ENCODE measurements around the gene SEMA4C.
A peak's percentile ranks its signal among the peaks of the same experiment; 100 is the strongest.

The SEMA4C gene

GRCh38 chr2:96841701-96842495 is 28.0 kb downstream of the SEMA4C start:
- no peak for ATAC-seq

DNA sequence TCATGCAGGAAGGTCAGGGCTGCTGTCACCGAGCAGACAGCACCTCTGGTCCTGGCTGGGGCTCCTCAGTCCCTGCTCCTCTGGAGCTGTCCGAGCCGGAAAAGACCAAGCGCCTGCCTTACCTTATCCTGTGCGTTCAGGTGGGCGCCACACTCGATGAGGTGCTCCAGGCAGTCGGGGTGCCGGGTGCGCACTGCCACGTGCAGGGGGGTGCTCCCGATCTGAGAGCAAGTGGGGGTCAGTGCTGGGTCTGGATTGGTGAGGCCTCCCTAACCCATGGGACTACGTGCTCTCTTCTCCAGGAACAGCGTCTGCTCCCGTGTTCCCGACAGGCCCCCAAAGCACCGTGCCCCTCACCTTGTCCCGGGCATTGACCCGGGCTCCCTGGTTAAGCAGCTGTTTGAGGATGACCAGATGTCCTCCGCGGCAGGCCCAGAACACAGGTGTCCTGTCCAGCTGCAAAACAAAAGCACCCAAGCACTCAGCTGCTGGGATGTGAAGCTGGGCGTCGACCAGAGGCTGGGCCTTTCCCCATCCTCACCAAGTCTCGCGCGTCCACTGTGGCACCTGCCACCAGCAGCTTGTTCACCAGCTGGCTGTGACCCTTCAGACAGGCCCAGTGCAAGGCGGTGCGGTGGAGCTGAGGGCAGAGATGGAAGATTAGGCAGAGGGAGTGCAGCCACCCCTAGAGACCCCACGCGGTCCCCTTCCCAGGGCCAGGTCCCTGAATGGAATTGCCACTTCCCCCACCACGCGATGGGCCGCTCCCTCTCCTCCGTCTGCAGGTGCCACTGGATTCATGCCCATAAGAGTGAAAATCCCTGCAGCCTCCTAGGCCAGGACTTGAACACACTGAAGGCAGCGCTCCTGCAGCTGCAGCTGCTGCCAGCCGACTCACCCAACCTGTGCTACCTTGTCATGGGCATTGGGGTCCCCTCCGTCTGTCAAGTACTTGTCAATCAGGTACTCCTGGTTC is 29.7 kb downstream of the SEMA4C start:
- no peak for ATAC-seq

DNA sequence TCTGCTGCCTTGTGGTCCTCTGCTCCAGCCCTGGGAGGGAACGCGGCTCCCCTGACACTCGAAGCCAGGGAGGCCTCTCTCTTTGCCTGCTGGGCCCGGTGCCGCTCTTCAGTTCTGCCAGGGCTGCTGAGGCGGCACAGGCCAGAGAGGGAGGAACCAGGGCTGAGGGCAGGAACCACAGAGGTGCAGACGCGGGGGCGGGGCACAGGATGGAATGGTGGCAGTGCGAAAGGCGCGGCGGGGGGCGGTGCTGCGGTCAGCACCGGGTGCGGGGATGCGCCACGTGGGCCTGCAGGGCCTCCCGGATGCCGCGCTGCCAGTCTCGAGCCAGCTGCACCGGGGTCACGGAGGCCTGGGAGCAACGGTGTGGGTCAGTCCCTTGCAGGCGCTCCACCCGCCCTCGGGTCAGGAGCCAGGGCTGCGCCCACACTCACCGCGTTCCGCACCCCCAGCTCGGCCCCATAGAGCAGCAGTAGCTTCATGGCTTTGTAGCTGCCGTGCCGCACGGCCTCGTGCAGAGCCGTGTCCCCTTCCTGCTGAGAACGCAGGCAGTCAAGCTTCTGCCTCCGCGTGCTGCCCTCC is 30.5 kb downstream of the SEMA4C start:
- peak; percentile 90 to 95 for ATAC-seq

- no peak for ATAC-seq
Observed at GRCh38 chr2:96838345-96839292, 31.3 kb downstream of the SEMA4C start.

DNA sequence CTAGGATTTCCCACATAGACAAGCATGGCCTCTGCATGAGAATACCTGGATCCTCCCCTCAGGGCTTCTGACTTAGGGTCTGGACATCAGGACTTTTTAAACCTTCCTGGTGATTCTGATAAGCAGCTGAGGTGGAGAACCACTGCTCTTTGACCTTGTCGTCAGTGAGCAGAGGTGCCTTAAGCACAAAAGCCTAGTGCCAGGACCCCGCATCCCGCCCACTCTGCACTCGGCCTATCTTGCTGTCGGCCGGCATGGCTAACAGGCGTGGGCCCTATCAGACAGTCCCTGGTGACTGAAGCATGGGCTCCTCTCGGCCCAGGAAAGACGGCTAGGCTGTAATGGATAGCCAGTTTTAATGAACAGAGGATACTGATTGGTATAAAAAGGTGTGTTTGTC is 32.3 kb downstream of the SEMA4C start:
- ATAC-seq = no peak

- no peak for ATAC-seq
Observed at GRCh38 chr2:96835830-96836229, 34.0 kb downstream of the SEMA4C start.

- no peak for ATAC-seq
Observed at GRCh38 chr2:96832754-96833507, 36.9 kb downstream of the SEMA4C start.

GRCh38 chr2:96832408-96832753 is 37.5 kb downstream of the SEMA4C start:
- no peak for ATAC-seq

DNA sequence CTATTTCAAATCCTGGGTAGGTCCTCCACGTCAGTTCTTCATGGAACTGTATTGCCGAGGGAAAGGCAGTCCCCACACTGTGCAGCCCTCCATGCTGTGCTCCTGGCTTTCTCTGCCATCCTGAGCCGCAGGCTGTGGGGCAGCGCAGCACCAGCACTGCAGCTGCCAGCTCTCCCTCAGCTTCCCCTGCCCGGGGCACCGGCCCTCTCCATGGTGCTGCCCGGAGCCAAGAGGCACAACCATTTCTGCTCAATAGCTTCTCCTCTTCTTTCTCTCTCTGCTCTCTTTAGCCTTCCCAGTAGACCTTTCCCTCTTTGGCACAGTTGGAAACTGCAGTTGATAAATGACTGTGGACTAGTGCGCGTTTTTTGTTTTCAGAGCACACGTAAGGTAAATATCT is 38.2 kb downstream of the SEMA4C start:
- no peak for ATAC-seq

DNA sequence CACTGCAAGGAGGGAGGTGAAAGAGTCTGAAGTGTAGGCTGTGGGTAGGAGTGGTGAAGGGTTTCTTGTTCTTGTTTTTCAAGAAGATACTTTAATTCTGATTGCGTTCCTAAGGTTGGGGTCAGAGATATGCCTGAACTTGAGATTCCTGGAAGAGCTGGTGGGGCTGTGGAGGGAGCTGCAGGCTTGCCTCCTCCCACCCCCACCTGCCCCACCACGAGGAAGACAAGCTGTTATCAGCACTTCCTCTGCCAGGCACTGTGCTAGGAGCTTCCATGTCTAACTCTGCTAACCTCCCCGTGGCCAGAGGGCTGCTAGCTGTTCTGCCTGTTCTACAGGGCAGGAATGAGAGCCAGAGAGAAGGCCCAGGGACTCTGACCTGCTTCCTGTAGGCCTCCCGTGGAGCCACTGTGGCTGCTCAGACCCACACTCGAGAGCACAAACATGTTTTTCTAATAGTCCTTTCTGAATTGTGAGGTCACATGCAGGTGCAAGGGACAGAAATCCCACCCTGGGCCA is 39.8 kb downstream of the SEMA4C start:
- ATAC-seq = no peak

GRCh38 chr2:96828874-96829273 is 41.0 kb downstream of the SEMA4C start:
- ATAC-seq = no peak

DNA sequence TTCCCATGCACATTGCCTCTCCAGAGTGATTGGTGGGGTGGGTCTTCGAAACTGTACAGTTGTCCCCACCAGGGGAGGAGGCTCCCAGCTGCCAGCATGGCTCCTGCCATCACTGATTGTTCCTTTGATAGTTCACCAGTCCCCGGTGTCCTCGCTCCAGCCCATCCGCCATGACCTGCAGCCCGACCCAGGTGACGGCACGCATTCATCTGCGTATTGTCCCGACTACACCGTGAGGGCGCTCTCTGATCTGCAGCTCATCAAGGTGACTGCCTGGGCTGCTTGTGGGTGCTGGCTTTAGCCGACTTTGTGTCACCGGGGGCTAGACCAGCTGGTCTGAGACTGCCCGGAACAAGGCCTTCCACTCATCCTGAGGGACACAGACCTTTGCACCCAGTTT is 41.4 kb downstream of the SEMA4C start:
- ATAC-seq = no peak

GRCh38 chr2:96826546-96827278 is 43.2 kb downstream of the SEMA4C start:
- no peak for ATAC-seq

GRCh38 chr2:96825057-96825456 is 44.8 kb downstream of the SEMA4C start:
- no peak for ATAC-seq

GRCh38 chr2:96824079-96824870 is 45.6 kb downstream of the SEMA4C start:
- no peak for ATAC-seq

DNA sequence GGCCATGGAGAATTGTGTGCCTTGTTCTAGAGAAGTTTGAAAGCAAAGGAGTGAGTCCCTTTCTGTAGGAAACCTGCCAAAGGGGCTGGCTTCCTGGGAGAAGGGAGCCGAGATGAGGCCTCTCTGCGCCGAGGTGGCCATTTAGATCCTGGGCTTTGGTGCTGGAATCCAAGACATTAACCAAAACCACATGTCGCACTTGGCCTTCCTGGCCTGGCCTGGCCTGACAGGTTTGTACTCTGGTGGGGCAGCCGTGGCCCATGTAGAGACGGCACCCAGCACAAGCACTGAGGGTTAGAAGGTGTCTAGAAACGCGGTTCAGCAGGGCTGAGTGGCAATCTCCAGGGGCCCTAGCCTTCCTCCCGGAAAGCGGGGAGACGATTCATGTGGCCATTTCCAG is 46.7 kb downstream of the SEMA4C start:
- ATAC-seq = no peak

DNA sequence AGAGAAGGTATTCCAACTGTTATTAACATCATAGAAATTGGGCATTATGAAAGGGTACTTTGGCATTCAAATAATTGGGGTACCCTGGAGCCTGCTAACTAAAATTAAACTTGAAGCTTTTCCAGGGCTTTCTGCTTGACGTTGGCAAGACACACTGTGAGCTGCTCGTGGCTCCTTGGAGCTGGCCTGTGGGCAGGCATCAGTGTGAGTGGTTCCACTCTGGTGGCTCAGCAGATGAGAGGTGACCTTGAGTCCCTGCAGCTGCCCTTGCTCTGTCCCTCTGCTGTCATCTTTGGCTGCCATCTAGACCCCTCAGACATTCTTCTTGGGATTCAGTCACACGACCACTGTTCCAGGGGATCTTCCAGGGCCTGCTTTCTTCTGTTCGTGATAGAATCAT is 47.1 kb downstream of the SEMA4C start:
- no peak for ATAC-seq

DNA sequence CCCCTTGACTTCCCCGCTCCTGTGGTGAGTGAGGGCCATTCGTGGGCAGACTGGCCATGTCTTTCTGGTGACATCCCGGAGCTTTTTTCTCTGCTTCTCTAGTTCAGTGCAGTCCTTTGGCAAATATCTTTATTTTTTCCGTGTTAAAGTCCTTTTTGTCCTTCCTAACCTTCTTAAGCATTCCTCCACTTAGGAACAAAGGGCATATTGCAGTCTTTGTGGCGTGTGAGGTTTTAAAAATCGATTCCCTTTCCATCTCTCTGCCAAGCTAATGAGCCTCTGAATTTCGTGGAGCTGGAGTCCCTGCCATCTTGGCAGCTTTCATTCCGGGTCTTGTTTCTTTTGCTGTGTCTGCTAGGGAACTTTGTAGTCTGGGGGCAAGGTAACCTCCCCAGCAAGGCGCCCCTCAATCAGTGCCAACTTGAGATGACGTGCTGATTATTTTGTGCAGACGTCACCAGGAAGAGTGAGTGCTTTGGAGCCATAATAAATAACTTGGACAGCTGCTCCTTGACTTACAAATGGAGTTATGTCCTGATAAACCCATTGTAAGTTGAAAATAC is 48.7 kb downstream of the SEMA4C start:
- no peak for ATAC-seq

DNA sequence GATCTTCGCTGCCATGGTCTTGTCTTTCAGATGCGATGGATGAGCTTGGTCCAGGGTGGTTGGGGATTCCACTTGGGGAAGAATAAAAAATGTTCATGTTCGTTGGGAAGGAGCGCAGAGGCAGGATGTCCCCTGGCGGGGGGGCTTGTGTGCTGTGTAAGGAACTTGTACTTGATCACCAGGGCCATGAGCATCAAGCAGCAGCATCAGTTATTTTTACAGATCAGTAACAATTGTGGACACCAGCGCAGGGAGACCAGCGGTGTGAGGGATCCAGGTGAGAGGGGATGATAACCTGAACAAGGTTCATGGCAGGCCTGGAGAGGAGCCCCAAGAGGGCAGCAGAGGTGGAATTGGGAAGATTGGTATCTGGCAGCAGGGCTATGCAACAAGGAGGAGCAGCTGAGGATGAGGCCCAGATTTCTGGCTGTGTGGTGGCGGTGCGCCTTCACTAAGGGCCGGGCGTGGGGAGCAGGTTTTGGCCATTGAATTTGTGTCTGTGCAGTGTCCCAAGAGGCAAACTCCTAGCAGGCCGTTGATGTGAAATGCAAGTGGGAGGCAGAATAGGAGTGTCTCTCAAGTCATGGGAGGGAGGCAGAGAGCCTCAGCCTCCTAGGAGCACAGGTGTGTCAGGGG is 49.9 kb downstream of the SEMA4C start:
- no peak for ATAC-seq
